Measurements from ENCODE around the gene DDX39B.
"Not testable (repeated sequence)": the region's sequence is repeated elsewhere in the genome, so short reads cannot be mapped to it uniquely, and the experiment has no call there.

Gene DDX39B

GRCh38 chr6:31541658-31542521 is at the start of gene DDX39B:
Gene DDX39B, minus strand, starts transcription at chr6:31542003. Its CDS starts 1,471 bp downstream, at chr6:31540532.
- DNase-seq (ENCODE audit: low read depth): peak; percentile 92

GRCh38 chr6:31590691-31591090 is 48.9 kb upstream of the DDX39B start:
- DNase-seq (ENCODE audit: low read depth): not testable (repeated sequence)

GRCh38 chr6:31588871-31589650 is 47.3 kb upstream of the DDX39B start:
- no peak for DNase-seq (ENCODE audit: low read depth)

- DNase-seq (ENCODE audit: low read depth): no peak
Measured at GRCh38 chr6:31587791-31588777, 46.3 kb upstream of the DDX39B start.

GRCh38 chr6:31586599-31587281 is 44.9 kb upstream of the DDX39B start:
- DNase-seq (ENCODE audit: low read depth): no peak

GRCh38 chr6:31586008-31586407 is 44.2 kb upstream of the DDX39B start, which contains the start of gene LST1:
Gene LST1, plus strand, starts transcription at chr6:31586277. Its CDS starts 1,023 bp downstream, at chr6:31587300.
- DNase-seq (ENCODE audit: low read depth): no peak

- DNase-seq (ENCODE audit: low read depth): no peak
Measured at GRCh38 chr6:31585491-31585890, 43.7 kb upstream of the DDX39B start.

GRCh38 chr6:31582230-31582643 is 40.4 kb upstream of the DDX39B start, which contains the start of gene LTB:
Gene LTB, minus strand, starts transcription at chr6:31582424. Its CDS starts 7 bp downstream, at chr6:31582417.
- peak; percentile 55 for DNase-seq (ENCODE audit: low read depth)

- DNase-seq (ENCODE audit: low read depth): no peak
Measured at GRCh38 chr6:31581434-31582229, 39.8 kb upstream of the DDX39B start.

- DNase-seq (ENCODE audit: low read depth): peak; percentile 84
Measured at GRCh38 chr6:31580807-31581433, 39.1 kb upstream of the DDX39B start.

GRCh38 chr6:31580438-31580740 is 38.6 kb upstream of the DDX39B start:
- DNase-seq (ENCODE audit: low read depth): no peak

GRCh38 chr6:31579546-31580437 is 38.0 kb upstream of the DDX39B start:
- DNase-seq (ENCODE audit: low read depth): no peak

- no peak for DNase-seq (ENCODE audit: low read depth)
Measured at GRCh38 chr6:31579119-31579505, 37.3 kb upstream of the DDX39B start.

- no peak for DNase-seq (ENCODE audit: low read depth)
Measured at GRCh38 chr6:31578184-31579118, 36.6 kb upstream of the DDX39B start.

- no peak for DNase-seq (ENCODE audit: low read depth)
Measured at GRCh38 chr6:31577579-31577966, 35.8 kb upstream of the DDX39B start.

GRCh38 chr6:31576897-31577578 is 35.2 kb upstream of the DDX39B start:
- no peak for DNase-seq (ENCODE audit: low read depth)
